IMR-90 (cell line): ENCODE measurements around the gene ETV6. TPM values are rescaled to one million over a fixed set of nuclear protein-coding genes. Genes with fewer than 3 reads are reported as not detected.

ENCODE experiments used
- ATAC-seq: fragments of 200-7000 bp; cut with Tn5 transposase; 2 replicates; pipeline ENCODE4 v1.9.1; 2020; ENCODE audit warnings: low read depth, mild to moderate bottlenecking, moderate library complexity
- BruUV-seq: library from RNA; stranded (reverse); fragments of 400-500 nt; replicated peaks from 2 replicates; lab custom pipeline; 2021; lab: Mats Ljungman, UMichigan
- CTCF ChIA-PET: fragments of 300-600 bp; formaldehyde crosslinking; extraction: SDS; loops from one replicate; lab custom pipeline; 2021; ENCODE audit warnings: antibody characterized with exemption; lab: Yijun Ruan, JAX
- POLR2A ChIA-PET: fragments of 300-600 bp; sonication (Branson Sonifier 250); formaldehyde crosslinking; loops from one replicate; lab custom pipeline; 2022; ENCODE audit warnings: antibody characterized with exemption; ENCODE audit not compliant: unreplicated experiment; lab: Charles Lee
- DNase-seq: peaks from one replicate; pipeline ENCODE4 v3.0.0; 2013
- H2AFZ ChIP-seq: replicated peaks from 2 replicates; pipeline ENCODE3; 2013; ENCODE audit warnings: low read length, mild to moderate bottlenecking; ENCODE audit not compliant: poor library complexity
- H2AK5ac ChIP-seq: 2 replicates; pipeline ENCODE4 v1.6.1; 2013; ENCODE audit warnings: low read depth, low read length, inconsistent platforms
- H2AK9ac ChIP-seq: replicated peaks from 2 replicates; pipeline ENCODE3; 2013; ENCODE audit warnings: mild to moderate bottlenecking, low read depth, low read length, moderate library complexity; ENCODE audit not compliant: poor library complexity
- H2BK120ac ChIP-seq: 2 replicates; pipeline ENCODE4 v1.6.1; 2013; ENCODE audit warnings: low read depth, low read length, inconsistent platforms
- H2BK15ac ChIP-seq: 3 replicates; pipeline ENCODE4 v1.6.1; 2013; ENCODE audit warnings: low read depth, low read length, inconsistent platforms
- H2BK20ac ChIP-seq: 2 replicates; pipeline ENCODE4 v1.6.1; 2013; ENCODE audit warnings: low read depth, mild to moderate bottlenecking, inconsistent platforms, low read length, moderate library complexity
- H2BK5ac ChIP-seq: 2 replicates; pipeline ENCODE4 v1.6.1; 2013; ENCODE audit warnings: mild to moderate bottlenecking, low read depth, low read length, inconsistent platforms; ENCODE audit not compliant: poor library complexity, severe bottlenecking
- H3K14ac ChIP-seq: replicated peaks from 2 replicates; pipeline ENCODE4 v1.6.1; 2013; ENCODE audit warnings: low read depth, low read length, inconsistent platforms
- H3K18ac ChIP-seq: 2 replicates; pipeline ENCODE4 v1.6.1; 2013; ENCODE audit warnings: low read depth, low read length, control low read depth
- H3K23ac ChIP-seq: 2 replicates; pipeline ENCODE4 v1.6.1; 2013; ENCODE audit warnings: low read depth, low read length, inconsistent platforms
- H3K27ac ChIP-seq: 2 replicates; pipeline ENCODE4 v1.5.1; 2013; ENCODE audit warnings: mild to moderate bottlenecking, control low read depth, low read length; ENCODE audit not compliant: insufficient read depth
- H3K27me3 ChIP-seq: 2 replicates; pipeline ENCODE4 v1.6.1; 2013; ENCODE audit warnings: low read length; ENCODE audit not compliant: control insufficient read depth, insufficient read depth
- H3K36me3 ChIP-seq: 2 replicates; pipeline ENCODE4 v1.6.1; 2013; ENCODE audit warnings: low read length, mixed read lengths; ENCODE audit not compliant: control insufficient read depth, insufficient read depth
- H3K4ac ChIP-seq: 2 replicates; pipeline ENCODE4 v1.6.1; 2013; ENCODE audit warnings: low read depth, low read length, inconsistent platforms
- H3K4me1 ChIP-seq: 2 replicates; pipeline ENCODE4 v1.6.1; 2013; ENCODE audit warnings: low read length, mixed read lengths; ENCODE audit not compliant: control insufficient read depth, insufficient read depth
- H3K4me2 ChIP-seq: 2 replicates; pipeline ENCODE4 v1.6.1; 2013; ENCODE audit warnings: low read depth, mild to moderate bottlenecking, control low read depth, low read length, moderate library complexity
- H3K4me3 ChIP-seq: 2 replicates; pipeline ENCODE4 v1.5.1; 2013; ENCODE audit warnings: low read depth, mild to moderate bottlenecking, control low read depth, low read length, moderate library complexity; ENCODE audit not compliant: insufficient read depth
- H3K56ac ChIP-seq: 2 replicates; pipeline ENCODE4 v1.6.1; 2013; ENCODE audit warnings: low read length, inconsistent platforms; ENCODE audit not compliant: insufficient read depth; ENCODE audit errors: extremely low read depth
- H3K79me1 ChIP-seq, 2 experiments: 2 replicates each; pipeline ENCODE4 v1.6.1; 2013; ENCODE audit warnings: low read length in 2 of 2, inconsistent platforms in 1 of 2, low read depth in 1 of 2
- H3K9ac ChIP-seq: 2 replicates; pipeline ENCODE4 v1.6.1; 2013; ENCODE audit warnings: low read depth, low read length, control low read depth
- H3K9me1 ChIP-seq: 2 replicates; pipeline ENCODE4 v1.6.1; 2013; ENCODE audit warnings: low read length, inconsistent platforms; ENCODE audit not compliant: insufficient read depth
- H3K9me3 ChIP-seq: 2 replicates; pipeline ENCODE4 v1.6.1; 2013; ENCODE audit warnings: low read length; ENCODE audit not compliant: control insufficient read depth, insufficient read depth
- H4K20me1 ChIP-seq: 2 replicates; pipeline ENCODE4 v1.6.1; 2013; ENCODE audit warnings: low read length, inconsistent platforms; ENCODE audit not compliant: insufficient read depth
- H4K5ac ChIP-seq: 2 replicates; pipeline ENCODE4 v1.6.1; 2013; ENCODE audit warnings: mild to moderate bottlenecking, low read depth, low read length, control low read depth
- H4K8ac ChIP-seq, 2 experiments: 2 replicates each; pipeline ENCODE4 v1.6.1; 2013; ENCODE audit warnings: low read depth in 2 of 2, low read length in 2 of 2, control low read depth in 1 of 2, inconsistent platforms in 1 of 2
- H4K91ac ChIP-seq: 2 replicates; pipeline ENCODE4 v1.6.1; 2013; ENCODE audit warnings: low read depth, low read length, inconsistent platforms; ENCODE audit not compliant: insufficient read depth
- MAFK ChIP-seq: IDR thresholded peaks from 2 replicates; pipeline ENCODE4 v1.6.1; 2012; ENCODE audit warnings: low read depth, low read length, improper control_type of control experiment
- POLR2A ChIP-seq: IDR thresholded peaks from 2 replicates; pipeline ENCODE4 v1.6.1; 2012; ENCODE audit warnings: mild to moderate bottlenecking, low read depth, low read length
- SMC3 ChIP-seq: fragments of 150-350 bp; IDR thresholded peaks from 2 replicates; pipeline ENCODE4 v1.6.1; 2016; ENCODE audit warnings: low read depth, mild to moderate bottlenecking, antibody characterized with exemption, low read length, moderate library complexity
- dilution Hi-C: fragments of 300-500 bp; cut with HindIII; formaldehyde crosslinking; loops from one replicate; pipeline ENCODE4 v1.14.3; 2018; ENCODE audit warnings: low sequenced_read_pairs; ENCODE audit not compliant: unreplicated experiment
- in situ Hi-C: fragments of 300-500 bp; cut with MboI; formaldehyde crosslinking; loops from 3 replicates; pipeline ENCODE4 v1.14.3; 2019; ENCODE audit warnings: low sequenced_read_pairs, inconsistent platforms, mixed read lengths
- intact Hi-C: fragments of 100-400 bp; cut with micrococcal nuclease; formaldehyde crosslinking; loops from 2 replicates; pipeline ENCODE4 v1.10.0; 2022
- polyA plus RNA-seq, 3 experiments: library from polyadenylated mRNA; depleted of rRNA; stranded (reverse); fragments of >200 nt; gene quantifications; 2 replicates each; pipeline ENCODE4 v1.2.3, GENCODE V29; 2012; ENCODE audit warnings: low replicate concordance in 1 of 3
- total RNA-seq: library from RNA; depleted of rRNA; stranded (reverse); fragments of >200 nt; gene quantifications from 2 replicates; pipeline ENCODE4 v1.2.3, GENCODE V29; 2012

Gene ETV6
- total and polyA plus RNA-seq, 2 of the 4 experiments (the other 2 are of a cell fraction) = 8.4 to 9.9 TPM

- Histone ChIP-seq H3K9me1 (peaks cover 9% of the 10 kb centered on the region; the same call in 1 of the 2 replicates), H2AK9ac (peak overlapping the region; percentile 8), H2BK5ac (no peak overlapping the region), H2AK5ac (no peak overlapping the region), H3K27ac (no peak overlapping the region), H3K18ac (no peak overlapping the region), H3K23ac (no peak overlapping the region), H3K56ac (no peak overlapping the region), H3K36me3 (0 out of 2 replicates have a peak, but pooled peaks cover 1% of the 10 kb centered on the region), H3K27me3 (no peaks in the 10 kb centered on the region), H3K79me1 (peaks cover 29 to 88% of the 10 kb centered on the region in 2 experiments), H3K4me3 (no peak overlapping the region), H2BK20ac (no peak overlapping the region), H3K4ac (no peak overlapping the region), H2BK120ac (no peak overlapping the region), H2AFZ (no peak overlapping the region), H4K5ac (no peak overlapping the region), H3K4me2 (no peak overlapping the region), H4K91ac (no peak overlapping the region), H3K9ac (no peak overlapping the region), H2BK15ac (no peak overlapping the region), H3K9me3 (no peaks in the 10 kb centered on the region), H4K20me1 (peaks cover 31% of the 10 kb centered on the region), H3K14ac (no peak overlapping the region), H4K8ac (no peak overlapping the region), H3K4me1 (peaks cover 6% of the 10 kb centered on the region)
- ChIA-PET CTCF (no interaction called here), POLR2A (no interaction called here)
- dilution Hi-C loops = no loop called here
- DNase-seq (no peak), ATAC-seq (no peak)
- intact Hi-C loops = no loop called here
- no TSS peak for BruUV-seq
- in situ Hi-C loops = no loop called here
- no peak for TF ChIP-seq POLR2A
- TF ChIP-seq SMC3 = no peak
- no peak for TF ChIP-seq MAFK
Measured at GRCh38 chr12:11693601-11694000, 44.1 kb downstream of the ETV6 start.
